Stomach (tissue), 4 donors: ENCODE results near the gene MAPK13.

Experiments
- EP300 ChIP-seq: sonication (generic); formaldehyde crosslinking; IDR thresholded peaks from one replicate; pipeline ENCODE4 v1.6.1; 2017; ENCODE audit warnings: antibody characterized with exemption
- POLR2A ChIP-seq, 4 donors: fragments of 450-650 bp; IDR thresholded peaks; one replicate each; pipeline ENCODE4 v1.6.1; 2016; ENCODE audit warnings: antibody characterized with exemption in 4 of 4, control low read depth in 2 of 4, mild to moderate bottlenecking in 1 of 4, moderate library complexity in 1 of 4
- POLR2AphosphoS5 ChIP-seq, 3 donors: sonication (generic); formaldehyde crosslinking; IDR thresholded peaks; one replicate each; pipeline ENCODE4 v1.6.1; 2016; ENCODE audit warnings: antibody characterized with exemption in 3 of 3
- TF ChIP-seq, protein P1 (sequence below), 7 experiments: fragments of 450-650 bp in 4 of 7; fragments of 200-600 bp in 3 of 7; sonication (generic) in 3 of 7; IDR thresholded peaks; one replicate each; pipeline ENCODE4 v1.5.1; 2016 to 2019; ENCODE audit warnings: antibody characterized with exemption in 7 of 7, control low read depth in 2 of 7, mild to moderate bottlenecking in 1 of 7

GRCh38 chr6:36177166-36177565 is 46.9 kb downstream of the MAPK13 start:
- TF ChIP-seq POLR2AphosphoS5 (IDR thresholded peaks at IDR 0.05) (no peak), POLR2A (IDR thresholded peaks at IDR 0.05) (no peak), EP300 (no peak)
- TF ChIP-seq, protein P1, sequence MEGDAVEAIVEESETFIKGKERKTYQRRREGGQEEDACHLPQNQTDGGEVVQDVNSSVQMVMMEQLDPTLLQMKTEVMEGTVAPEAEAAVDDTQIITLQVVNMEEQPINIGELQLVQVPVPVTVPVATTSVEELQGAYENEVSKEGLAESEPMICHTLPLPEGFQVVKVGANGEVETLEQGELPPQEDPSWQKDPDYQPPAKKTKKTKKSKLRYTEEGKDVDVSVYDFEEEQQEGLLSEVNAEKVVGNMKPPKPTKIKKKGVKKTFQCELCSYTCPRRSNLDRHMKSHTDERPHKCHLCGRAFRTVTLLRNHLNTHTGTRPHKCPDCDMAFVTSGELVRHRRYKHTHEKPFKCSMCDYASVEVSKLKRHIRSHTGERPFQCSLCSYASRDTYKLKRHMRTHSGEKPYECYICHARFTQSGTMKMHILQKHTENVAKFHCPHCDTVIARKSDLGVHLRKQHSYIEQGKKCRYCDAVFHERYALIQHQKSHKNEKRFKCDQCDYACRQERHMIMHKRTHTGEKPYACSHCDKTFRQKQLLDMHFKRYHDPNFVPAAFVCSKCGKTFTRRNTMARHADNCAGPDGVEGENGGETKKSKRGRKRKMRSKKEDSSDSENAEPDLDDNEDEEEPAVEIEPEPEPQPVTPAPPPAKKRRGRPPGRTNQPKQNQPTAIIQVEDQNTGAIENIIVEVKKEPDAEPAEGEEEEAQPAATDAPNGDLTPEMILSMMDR (IDR thresholded peaks at IDR 0.05), result no peak
